ENCODE results near the gene SUN2. TPM values are rescaled to one million over a fixed set of nuclear protein-coding genes. Genes with fewer than 3 reads are reported as not detected.

Gene SUN2
- total RNA-seq, 1 donor: 190 TPM

DNA sequence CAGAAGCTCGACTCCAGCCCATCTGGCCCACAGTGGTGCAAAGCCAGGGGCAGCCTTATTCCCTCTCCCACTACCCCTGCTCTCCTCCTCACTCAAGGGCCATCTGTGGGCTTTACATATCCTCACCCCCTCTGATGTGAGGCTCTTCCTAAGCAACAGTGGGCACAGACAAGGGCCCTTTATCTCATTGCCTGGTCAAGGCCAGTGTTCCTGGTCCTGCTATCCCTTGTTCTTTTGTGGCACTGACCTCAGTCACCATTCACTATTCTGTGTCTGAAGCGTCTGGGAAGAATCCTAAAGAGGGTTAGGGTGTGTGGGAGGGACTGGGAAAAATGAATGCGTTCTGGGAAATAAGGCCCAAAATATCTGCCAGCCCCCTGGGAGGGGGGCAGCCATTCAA lies 30.8 kb upstream of the SUN2 start:
- peaks cover 9% of the 10 kb centered on the region for H3K4me1 ChIP-seq (ENCODE audit: insufficient read depth, low read length)
- no peaks in the 10 kb centered on the region for H3K9me3 ChIP-seq (ENCODE audit: low read depth, low read length)
- H3K27me3 ChIP-seq (ENCODE audit: insufficient read depth, low read length): no peaks in the 10 kb centered on the region
- H3K4me3 ChIP-seq (ENCODE audit: low read length): no peak overlapping the region

DNA sequence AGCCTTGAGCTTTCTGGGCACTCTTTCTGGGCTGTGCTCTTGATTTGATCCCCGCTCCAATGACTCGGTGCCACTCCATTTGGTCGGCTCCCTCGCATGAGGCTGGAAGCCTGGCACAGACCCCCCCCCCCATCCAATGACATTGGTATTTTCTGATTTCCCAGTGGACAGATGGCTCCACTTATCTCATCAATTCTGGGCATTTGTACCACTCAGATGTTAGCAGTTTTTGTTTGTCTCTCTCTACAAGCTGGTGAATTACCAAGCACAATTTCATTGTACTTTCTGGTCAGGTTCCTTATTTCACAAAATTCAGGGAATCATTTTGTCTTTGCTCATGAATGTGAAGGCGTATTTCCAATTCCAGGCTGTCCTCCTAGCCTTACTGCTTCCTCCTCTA lies 29.1 kb upstream of the SUN2 start:
- Histone ChIP-seq H3K4me1 (ENCODE audit: insufficient read depth, low read length) (peaks cover 9% of the 10 kb centered on the region), H3K27me3 (ENCODE audit: insufficient read depth, low read length) (no peaks in the 10 kb centered on the region), H3K4me3 (ENCODE audit: low read length) (no peak overlapping the region), H3K9me3 (ENCODE audit: low read depth, low read length) (no peaks in the 10 kb centered on the region)

DNA sequence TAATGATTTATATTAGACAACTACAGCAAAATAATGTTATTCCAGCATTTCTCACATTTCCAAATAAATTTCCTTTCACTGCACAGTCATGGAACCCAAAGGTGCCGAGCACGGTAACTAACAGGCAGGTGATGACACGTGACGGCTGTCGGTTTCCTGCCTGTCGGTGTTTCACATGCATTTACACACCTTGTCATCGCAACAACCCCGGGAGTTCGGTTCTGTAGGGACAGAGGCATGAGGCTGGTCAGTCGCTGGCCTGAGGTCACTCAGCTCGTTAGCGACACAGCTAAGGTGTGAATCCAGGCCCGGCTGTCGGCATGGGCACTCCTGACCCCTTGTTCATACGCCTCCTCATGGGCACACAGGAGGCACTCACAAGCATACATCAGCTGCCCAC lies 28.2 kb upstream of the SUN2 start:
- peaks cover 9% of the 10 kb centered on the region for H3K4me1 ChIP-seq (ENCODE audit: insufficient read depth, low read length)
- no peaks in the 10 kb centered on the region for H3K27me3 ChIP-seq (ENCODE audit: insufficient read depth, low read length)
- H3K9me3 ChIP-seq (ENCODE audit: low read depth, low read length): no peaks in the 10 kb centered on the region
- no peak overlapping the region for H3K4me3 ChIP-seq (ENCODE audit: low read length)

DNA sequence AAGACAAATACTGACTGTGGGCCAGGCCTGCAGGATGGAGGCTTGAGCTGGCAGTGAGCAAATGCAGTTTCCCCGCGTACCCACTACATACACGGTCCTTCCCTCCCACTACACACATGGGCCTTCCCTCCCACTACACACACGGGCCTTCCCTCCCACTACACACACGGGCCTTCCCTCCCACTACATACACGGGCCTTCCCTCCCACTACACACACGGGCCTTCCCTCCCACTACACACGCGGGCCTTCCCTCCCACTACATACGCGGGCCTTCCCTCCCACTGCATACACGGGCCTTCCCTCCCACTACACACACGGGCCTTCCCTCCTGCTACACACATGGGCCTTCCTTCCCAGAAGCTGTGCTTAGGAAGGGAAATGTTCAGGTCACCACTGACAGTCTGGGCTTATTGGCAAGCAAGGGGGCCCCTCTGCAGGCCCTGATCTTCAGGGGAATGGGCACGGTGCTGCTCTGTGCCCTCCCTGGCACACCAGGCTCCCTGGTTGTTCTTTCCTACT lies 27.4 kb upstream of the SUN2 start:
- Histone ChIP-seq H3K9me3 (ENCODE audit: low read depth, low read length) (no peaks in the 10 kb centered on the region), H3K27me3 (ENCODE audit: insufficient read depth, low read length) (no peaks in the 10 kb centered on the region), H3K4me3 (ENCODE audit: low read length) (no peak overlapping the region), H3K4me1 (ENCODE audit: insufficient read depth, low read length) (peaks cover 9% of the 10 kb centered on the region)

DNA sequence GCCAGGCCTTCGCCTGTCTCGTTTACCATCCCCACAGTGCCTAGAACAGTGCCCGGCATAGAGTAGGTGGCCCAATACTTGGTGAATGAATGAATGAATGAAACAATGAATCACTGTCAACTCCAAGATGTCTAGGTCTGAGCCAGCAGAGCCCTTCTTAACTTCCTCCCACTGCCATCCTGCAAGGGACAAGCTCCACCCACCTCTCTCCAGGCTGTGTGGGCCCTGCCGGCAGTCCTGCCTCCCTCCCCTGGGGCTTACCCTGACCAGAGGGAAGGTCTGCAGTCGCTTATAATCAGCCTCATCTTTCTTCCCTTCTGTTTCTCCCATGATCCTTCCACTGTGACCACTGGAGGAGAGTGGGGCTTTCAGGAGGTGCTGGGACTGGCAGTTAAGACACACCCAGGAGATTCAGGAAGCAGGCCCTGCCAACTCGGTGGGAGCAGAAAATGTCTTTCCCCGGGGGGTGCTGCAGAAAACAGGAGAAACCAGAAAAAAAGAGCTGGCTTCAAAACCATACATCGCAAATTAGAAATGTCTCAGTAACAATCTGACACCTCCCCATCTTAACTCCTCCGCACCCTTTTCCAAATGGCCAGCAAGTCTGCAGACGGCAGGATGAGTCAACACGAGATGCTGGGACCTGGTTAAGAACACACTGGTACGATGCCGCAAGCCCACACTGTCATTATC lies 26.8 kb upstream of the SUN2 start:
- no peaks in the 10 kb centered on the region for H3K27me3 ChIP-seq (ENCODE audit: insufficient read depth, low read length)
- H3K4me3 ChIP-seq (ENCODE audit: low read length): no peak overlapping the region
- H3K4me1 ChIP-seq (ENCODE audit: insufficient read depth, low read length): peaks cover 9% of the 10 kb centered on the region
- no peaks in the 10 kb centered on the region for H3K9me3 ChIP-seq (ENCODE audit: low read depth, low read length)

DNA sequence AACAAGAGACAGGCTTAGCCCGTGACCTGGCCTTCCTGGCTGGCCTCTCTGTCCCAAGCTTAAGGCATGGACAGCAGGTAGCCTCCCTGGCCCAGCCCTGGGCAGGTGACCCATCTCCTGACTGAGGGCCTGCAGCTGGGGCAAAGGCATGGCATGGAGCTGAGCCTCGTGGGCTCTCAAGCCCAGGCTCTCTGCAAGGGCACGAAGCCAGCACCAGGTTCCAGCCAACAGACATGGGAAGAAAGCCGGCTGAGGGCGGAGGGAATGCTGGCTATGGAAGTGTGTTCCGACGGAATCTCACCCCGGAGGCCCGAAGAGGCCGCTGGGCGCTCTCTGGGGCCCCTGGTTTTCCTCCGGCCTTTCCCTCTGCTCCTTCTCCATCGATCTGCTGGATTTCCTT lies 25.2 kb upstream of the SUN2 start:
- Histone ChIP-seq H3K4me3 (ENCODE audit: low read length) (no peak overlapping the region), H3K9me3 (ENCODE audit: low read depth, low read length) (no peaks in the 10 kb centered on the region), H3K4me1 (ENCODE audit: insufficient read depth, low read length) (peaks cover 9% of the 10 kb centered on the region), H3K27me3 (ENCODE audit: insufficient read depth, low read length) (no peaks in the 10 kb centered on the region)

DNA sequence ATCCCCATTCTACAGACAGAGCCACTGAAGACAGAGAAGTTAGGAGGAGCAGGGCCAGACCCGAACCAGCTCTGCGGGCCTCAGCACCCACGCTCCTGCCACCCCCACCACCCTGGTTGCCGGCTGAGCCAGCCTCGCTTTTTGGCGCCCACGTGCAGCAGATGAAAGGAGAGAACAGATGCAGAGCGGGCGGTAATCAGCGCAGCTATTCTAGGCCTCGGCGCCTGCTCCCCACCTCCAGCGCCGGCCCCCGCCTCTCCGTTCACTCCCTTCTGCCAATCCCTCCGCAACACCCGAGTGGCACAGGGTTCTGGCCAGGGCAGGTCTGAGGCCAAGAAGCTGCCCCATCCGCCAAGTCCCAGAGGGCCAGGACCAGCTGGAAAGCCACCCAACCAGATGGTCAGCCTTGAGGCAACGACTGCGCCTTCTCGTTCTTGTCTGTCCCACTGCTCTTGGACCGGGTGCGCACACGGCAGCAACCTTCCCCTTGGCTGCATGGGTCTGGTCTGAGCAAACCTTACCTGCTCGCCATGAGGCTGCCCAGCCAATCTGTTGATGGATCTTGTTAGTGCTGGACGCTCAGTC lies 21.4 kb upstream of the SUN2 start:
- peaks cover 2% of the 10 kb centered on the region for H3K4me1 ChIP-seq (ENCODE audit: insufficient read depth, low read length)
- H3K4me3 ChIP-seq (ENCODE audit: low read length): no peak overlapping the region
- H3K27me3 ChIP-seq (ENCODE audit: insufficient read depth, low read length): no peaks in the 10 kb centered on the region
- H3K9me3 ChIP-seq (ENCODE audit: low read depth, low read length): no peaks in the 10 kb centered on the region

DNA sequence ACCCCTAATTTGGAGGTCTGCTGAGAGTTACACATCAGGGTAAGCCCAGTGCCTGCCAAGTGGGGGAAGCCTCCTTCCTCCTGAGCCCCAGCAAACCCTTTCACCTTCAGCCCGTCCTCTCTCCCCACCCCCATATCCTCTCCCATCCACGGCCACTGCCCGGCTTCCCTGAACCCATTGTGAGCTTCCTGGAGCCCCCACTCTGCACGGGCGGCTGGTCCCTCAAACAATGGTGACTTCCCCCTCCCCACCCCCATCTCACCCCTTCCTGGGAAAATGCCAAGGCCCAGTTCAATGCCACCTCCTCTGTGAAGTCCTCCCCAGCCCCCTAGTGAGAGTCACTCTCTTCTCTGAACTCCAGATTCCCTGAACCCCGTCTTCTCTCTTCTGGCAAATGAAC lies 20.3 kb upstream of the SUN2 start:
- Histone ChIP-seq H3K27me3 (ENCODE audit: insufficient read depth, low read length) (no peaks in the 10 kb centered on the region), H3K4me1 (ENCODE audit: insufficient read depth, low read length) (no peaks in the 10 kb centered on the region), H3K4me3 (ENCODE audit: low read length) (no peak overlapping the region)

DNA sequence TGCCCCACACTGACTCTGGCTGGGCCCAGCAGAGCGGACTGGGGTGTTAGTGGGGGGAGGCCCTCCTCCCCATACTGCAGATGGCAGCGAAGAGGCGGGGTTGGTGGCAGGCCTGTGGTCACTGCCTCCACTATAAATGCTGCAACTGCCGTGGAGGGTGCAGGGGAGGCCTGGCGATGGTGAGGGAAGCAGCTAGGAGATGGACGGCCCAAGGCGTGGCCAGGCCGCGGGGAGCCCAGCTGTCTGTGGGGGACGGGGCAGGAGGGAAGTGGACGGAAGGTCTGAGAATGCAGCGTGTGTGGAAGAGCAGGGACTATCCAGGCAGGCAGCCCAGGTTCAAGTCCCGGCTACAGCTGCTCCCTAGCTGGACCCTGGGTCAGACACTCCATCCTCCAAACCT lies 19.9 kb upstream of the SUN2 start:
- H3K27me3 ChIP-seq (ENCODE audit: insufficient read depth, low read length): no peaks in the 10 kb centered on the region
- no peaks in the 10 kb centered on the region for H3K9me3 ChIP-seq (ENCODE audit: low read depth, low read length)
- no peaks in the 10 kb centered on the region for H3K4me1 ChIP-seq (ENCODE audit: insufficient read depth, low read length)
- H3K4me3 ChIP-seq (ENCODE audit: low read length): no peak overlapping the region

More for the DNA sequence above, 20.3 kb upstream of the SUN2 start:
- no peaks in the 10 kb centered on the region for H3K9me3 ChIP-seq (ENCODE audit: low read depth, low read length)

DNA sequence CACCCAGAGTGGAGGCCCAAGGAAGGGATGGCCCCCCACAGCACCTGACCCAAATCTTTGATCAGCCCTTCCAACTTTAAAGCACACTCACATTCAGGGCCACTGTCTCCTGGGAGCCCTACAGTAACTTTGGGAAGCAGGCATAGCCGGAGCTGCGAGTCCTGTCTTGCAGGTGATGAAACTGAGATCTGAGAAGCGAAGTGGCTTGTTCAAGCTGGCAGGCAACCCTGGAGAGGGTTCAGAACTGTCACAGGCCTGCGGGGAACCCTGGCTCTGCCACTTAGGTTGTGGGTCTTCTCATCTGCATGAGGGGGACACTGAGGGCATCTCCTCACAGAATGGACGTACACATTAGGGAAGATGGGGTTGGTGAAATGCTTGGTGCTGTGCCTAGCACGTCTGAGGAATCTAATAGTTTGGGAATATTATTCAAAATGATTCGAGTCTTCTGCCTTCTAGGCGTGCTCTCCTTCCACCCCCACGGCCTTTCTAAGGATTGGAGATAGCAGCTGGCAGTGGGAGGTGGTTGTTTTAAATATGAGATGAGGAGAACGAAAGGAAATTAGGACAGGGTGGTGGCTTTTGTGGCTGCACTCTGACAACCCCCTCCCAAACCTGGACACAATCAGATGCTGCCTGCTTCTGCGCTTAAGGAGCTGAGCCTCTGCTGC lies 18.8 kb upstream of the SUN2 start:
- H3K4me3 ChIP-seq (ENCODE audit: low read length): no peak overlapping the region
- H3K9me3 ChIP-seq (ENCODE audit: low read depth, low read length): no peaks in the 10 kb centered on the region
- H3K4me1 ChIP-seq (ENCODE audit: insufficient read depth, low read length): no peaks in the 10 kb centered on the region
- no peaks in the 10 kb centered on the region for H3K27me3 ChIP-seq (ENCODE audit: insufficient read depth, low read length)

DNA sequence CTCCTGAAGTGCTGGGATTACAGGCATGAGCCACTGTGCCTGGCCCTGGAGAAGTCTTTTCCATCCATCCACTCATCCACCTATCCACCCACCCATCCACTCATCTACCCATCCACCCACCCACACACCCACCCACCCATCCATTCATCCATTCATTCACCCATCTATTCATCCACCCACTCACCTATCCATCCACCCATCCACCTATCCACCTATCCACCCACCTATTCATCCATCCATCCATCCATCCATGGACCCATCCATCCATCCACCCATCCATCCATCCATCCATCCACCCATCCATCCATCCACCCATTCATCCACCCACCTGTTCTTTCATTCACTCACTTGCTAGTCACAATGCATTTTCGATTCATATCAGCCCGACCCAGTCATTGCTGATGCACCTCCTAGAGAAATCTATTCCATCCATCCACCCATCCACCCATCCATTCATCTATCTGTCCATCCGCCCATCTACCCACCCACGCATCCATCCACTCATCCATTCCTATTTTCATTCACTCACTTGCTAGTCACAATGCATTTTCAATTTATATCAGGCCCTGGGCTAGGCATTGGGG lies 17.7 kb upstream of the SUN2 start:
- H3K4me1 ChIP-seq (ENCODE audit: insufficient read depth, low read length): no peaks in the 10 kb centered on the region
- no peaks in the 10 kb centered on the region for H3K9me3 ChIP-seq (ENCODE audit: low read depth, low read length)
- no peaks in the 10 kb centered on the region for H3K27me3 ChIP-seq (ENCODE audit: insufficient read depth, low read length)
- no peak overlapping the region for H3K4me3 ChIP-seq (ENCODE audit: low read length)

DNA sequence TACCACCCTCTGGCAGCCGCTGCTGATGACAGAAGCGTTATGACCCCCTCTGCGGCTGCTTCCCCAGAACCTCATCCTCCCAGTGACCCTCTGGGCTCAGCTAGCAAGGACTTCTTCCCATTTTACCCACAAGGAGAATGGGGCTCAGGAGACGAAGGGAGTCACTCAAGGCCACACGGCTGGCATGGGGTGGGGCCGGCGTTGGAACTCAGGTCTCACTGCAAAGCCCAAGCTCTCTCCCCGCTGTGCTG lies 16.8 kb upstream of the SUN2 start:
- H3K27me3 ChIP-seq (ENCODE audit: insufficient read depth, low read length): no peaks in the 10 kb centered on the region
- H3K4me3 ChIP-seq (ENCODE audit: low read length): no peak overlapping the region
- no peaks in the 10 kb centered on the region for H3K4me1 ChIP-seq (ENCODE audit: insufficient read depth, low read length)
- no peaks in the 10 kb centered on the region for H3K9me3 ChIP-seq (ENCODE audit: low read depth, low read length)

DNA sequence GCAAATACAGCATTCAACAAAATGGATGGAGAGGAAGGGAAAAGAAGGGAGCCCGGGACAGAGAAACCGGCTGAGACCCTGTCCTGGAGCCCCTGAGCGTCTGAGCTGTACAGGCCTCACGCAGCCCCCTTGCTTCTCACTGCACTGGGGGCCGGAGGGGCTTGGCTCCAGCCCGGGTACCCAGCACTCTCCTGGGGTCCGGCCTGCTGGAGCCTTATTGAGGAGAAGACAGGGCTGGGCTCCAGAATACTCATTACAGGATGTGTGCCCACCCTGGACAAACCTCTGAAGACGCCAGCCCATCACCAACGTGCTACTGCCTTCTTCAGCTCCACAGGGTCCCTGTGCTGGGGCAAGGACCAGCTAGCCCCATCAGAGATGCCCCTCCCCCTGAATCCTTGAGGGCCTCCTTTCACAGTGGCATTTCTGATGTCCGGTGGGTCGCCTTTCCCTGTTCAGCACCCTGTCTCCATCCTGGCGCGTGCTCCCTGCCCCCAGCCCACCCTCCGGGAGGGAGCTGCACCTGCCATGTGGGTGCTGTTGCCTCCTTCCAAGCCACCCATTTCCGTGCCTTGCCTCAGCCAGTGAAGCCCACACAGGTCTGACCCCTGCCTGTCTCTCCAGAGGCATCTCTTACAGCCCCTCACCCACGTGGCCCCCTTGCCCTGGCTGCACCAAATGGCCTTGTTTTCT lies 14.6 kb upstream of the SUN2 start:
- Histone ChIP-seq H3K27me3 (ENCODE audit: insufficient read depth, low read length) (no peaks in the 10 kb centered on the region), H3K4me1 (ENCODE audit: insufficient read depth, low read length) (no peaks in the 10 kb centered on the region), H3K9me3 (ENCODE audit: low read depth, low read length) (no peaks in the 10 kb centered on the region), H3K4me3 (ENCODE audit: low read length) (no peak overlapping the region)

DNA sequence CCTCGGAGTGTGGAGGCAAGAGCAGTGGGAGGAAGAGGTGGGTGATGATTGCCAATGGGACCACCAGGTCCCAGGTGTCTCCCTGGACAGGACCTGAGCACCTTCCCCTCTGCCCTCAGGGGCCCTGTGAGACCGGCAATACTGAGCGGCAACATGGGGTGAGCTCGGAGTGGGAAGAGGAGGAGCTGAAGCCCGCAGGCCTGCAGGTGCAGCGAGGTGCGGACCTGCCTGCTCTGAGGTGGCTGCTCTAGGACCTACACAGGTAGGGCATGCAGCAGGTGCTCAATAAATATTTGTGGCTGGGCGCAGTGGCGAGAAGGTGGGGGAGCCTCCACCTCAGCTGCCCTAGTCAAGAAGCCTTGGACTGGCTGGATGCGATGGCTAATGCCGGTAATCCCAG lies 12.2 kb upstream of the SUN2 start:
- H3K27me3 ChIP-seq (ENCODE audit: insufficient read depth, low read length): no peaks in the 10 kb centered on the region
- H3K4me3 ChIP-seq (ENCODE audit: low read length): no peak overlapping the region
- H3K4me1 ChIP-seq (ENCODE audit: insufficient read depth, low read length): no peaks in the 10 kb centered on the region
- no peaks in the 10 kb centered on the region for H3K9me3 ChIP-seq (ENCODE audit: low read depth, low read length)

DNA sequence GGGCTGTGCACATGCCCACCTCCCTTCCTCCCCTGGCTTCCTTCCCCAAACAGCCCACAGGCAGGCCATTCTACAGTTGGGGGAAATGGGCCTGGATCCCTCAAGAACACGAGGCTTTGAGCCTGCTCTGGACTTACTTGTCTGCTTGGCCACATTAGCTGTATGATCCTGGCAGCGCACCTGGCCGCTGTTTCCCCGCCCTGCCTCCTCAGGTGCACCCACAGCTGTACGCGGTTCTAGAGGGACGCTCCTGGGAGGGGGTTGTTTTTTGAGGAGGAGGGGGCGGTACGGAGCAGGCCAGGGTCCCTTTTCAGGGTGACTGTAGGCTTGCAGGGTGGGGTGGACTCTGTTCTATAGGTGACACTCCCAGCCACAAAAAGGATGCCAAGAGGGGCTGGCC lies 11.5 kb upstream of the SUN2 start:
- H3K4me3 ChIP-seq (ENCODE audit: low read length): no peak overlapping the region
- no peaks in the 10 kb centered on the region for H3K4me1 ChIP-seq (ENCODE audit: insufficient read depth, low read length)
- H3K9me3 ChIP-seq (ENCODE audit: low read depth, low read length): no peaks in the 10 kb centered on the region
- no peaks in the 10 kb centered on the region for H3K27me3 ChIP-seq (ENCODE audit: insufficient read depth, low read length)

Data from mononuclear cell (primary cell).